HCT116 (cell line): ENCODE data around the gene SLC6A12. TPM values are rescaled to one million over a fixed set of nuclear protein-coding genes. Genes with fewer than 3 reads are reported as not detected.
A peak's percentile ranks its signal among the peaks of the same experiment; 100 is the strongest.

Experiments
- ATAC-seq: fragments of 200-7000 bp; cut with Tn5 transposase; 2 replicates; pipeline ENCODE4 v1.9.1; 2020; ENCODE audit warnings: mild to moderate bottlenecking, moderate library complexity
- BruUV-seq: library from RNA; stranded (reverse); fragments of 400-500 nt; replicated peaks from 2 replicates; lab custom pipeline; 2021; lab: Mats Ljungman, UMichigan
- CTCF ChIA-PET: fragments of 300-600 bp; sonication (Branson Sonifier 250); formaldehyde crosslinking; loops from one replicate; lab custom pipeline; 2021; ENCODE audit warnings: antibody characterized with exemption; lab: Charles Lee
- POLR2A ChIA-PET: fragments of 300-600, 350-600 bp; sonication (Branson Sonifier 250); formaldehyde crosslinking; loops from one replicate; lab custom pipeline; 2021; ENCODE audit warnings: antibody characterized with exemption; lab: Charles Lee
- RAD21 ChIA-PET, 2 experiments: fragments of 300-600 bp; sonication (Branson Sonifier 250); formaldehyde crosslinking; loops; one replicate each; lab custom pipeline; 2023; ENCODE audit warnings: low total read pairs in 2 of 2; ENCODE audit not compliant: uncharacterized antibody in 2 of 2, unreplicated experiment in 2 of 2, low non-redundant PET in 1 of 2; lab: Charles Lee
- DNase-seq: peaks from one replicate; pipeline ENCODE4 v3.0.0-alpha.2; 2010; ENCODE audit warnings: low read depth, low spot score
- H2AFZ ChIP-seq: fragments of 200-600 bp; shearing (Covaris generic), sonication (generic); 2 replicates; pipeline ENCODE4 v1.6.1; 2017; ENCODE audit warnings: low read depth, mixed run types, mixed read lengths, antibody characterized with exemption, low read length; ENCODE audit not compliant: poor library complexity, severe bottlenecking
- H3K27ac ChIP-seq: 2 replicates; pipeline ENCODE4 v1.5.1; 2012; ENCODE audit warnings: low read depth, low read length
- H3K27me3 ChIP-seq: fragments of 200-600 bp; sonication (generic); 2 replicates; pipeline ENCODE4 v1.6.1; 2016; ENCODE audit warnings: mixed run types, low read length, mixed read lengths; ENCODE audit not compliant: insufficient read depth
- H3K36me3 ChIP-seq, 2 experiments: fragments of 200-500 bp in 1 of 2; fragments of 200-600 bp in 1 of 2; sonication (Bioruptor generic) in 1 of 2; sonication (generic) in 1 of 2; 2 replicates each; pipeline versions ENCODE4 v1.5.1 to v1.6.1; 2014 to 2016; ENCODE audit warnings: low read length in 2 of 2, inconsistent platforms in 1 of 2, mixed read lengths in 1 of 2, mixed run types in 1 of 2; ENCODE audit not compliant: insufficient read depth in 2 of 2, control insufficient read depth in 1 of 2
- H3K4me1 ChIP-seq, 2 experiments: fragments of 200-600 bp in 1 of 2; sonication (generic) in 1 of 2; 2 replicates each; pipeline versions ENCODE4 v1.5.1 to v1.6.1; 2012 to 2017; ENCODE audit warnings: low read length in 2 of 2, inconsistent platforms in 1 of 2, mild to moderate bottlenecking in 1 of 2, mixed read lengths in 1 of 2, mixed run types in 1 of 2, moderate library complexity in 1 of 2; ENCODE audit not compliant: insufficient read depth in 2 of 2, control insufficient read depth in 1 of 2
- H3K4me2 ChIP-seq: fragments of 200-600 bp; sonication (generic); 2 replicates; pipeline ENCODE4 v1.6.1; 2017; ENCODE audit warnings: mixed run types, low read length, mixed read lengths
- H3K4me3 ChIP-seq, 2 experiments: fragments of 200-600 bp in 1 of 2; sonication (generic) in 1 of 2; replicated peaks in 1 of 2; 2 replicates each; pipeline ENCODE4 v1.5.1; 2011 to 2016; ENCODE audit warnings: low read length in 2 of 2, control low read depth in 1 of 2, low read depth in 1 of 2, mild to moderate bottlenecking in 1 of 2, mixed read lengths in 1 of 2, mixed run types in 1 of 2
- H3K79me2 ChIP-seq: fragments of 200-600 bp; sonication (generic); 2 replicates; pipeline ENCODE4 v1.6.1; 2017; ENCODE audit warnings: mild to moderate bottlenecking, mixed run types, low read length, moderate library complexity, mixed read lengths; ENCODE audit not compliant: insufficient read depth
- H3K9ac ChIP-seq: fragments of 200-600 bp; sonication (generic); 2 replicates; pipeline ENCODE4 v1.6.1; 2016; ENCODE audit warnings: low read length, mixed read lengths
- H3K9me2 ChIP-seq: fragments of 200-600 bp; sonication (generic), shearing (Covaris generic); 2 replicates; pipeline ENCODE4 v1.6.1; 2017; ENCODE audit warnings: mixed run types, mild to moderate bottlenecking, moderate library complexity; ENCODE audit not compliant: insufficient read depth
- H3K9me3 ChIP-seq, 2 experiments: fragments of 200-500 bp in 1 of 2; fragments of 200-600 bp in 1 of 2; sonication (Bioruptor generic) in 1 of 2; sonication (generic) in 1 of 2; 2 replicates each; pipeline ENCODE4 v1.6.1; 2014 to 2017; ENCODE audit warnings: low read length in 2 of 2, mixed read lengths in 2 of 2, inconsistent platforms in 1 of 2, low read depth in 1 of 2, mild to moderate bottlenecking in 1 of 2, mixed run types in 1 of 2, moderate library complexity in 1 of 2; ENCODE audit not compliant: control insufficient read depth in 1 of 2, insufficient read depth in 1 of 2
- H4K20me1 ChIP-seq: fragments of 200-600 bp; sonication (generic), shearing (Covaris generic); 2 replicates; pipeline ENCODE4 v1.6.1; 2017; ENCODE audit warnings: mixed run types, mild to moderate bottlenecking, moderate library complexity; ENCODE audit not compliant: insufficient read depth
- CTCF ChIP-seq, 3 experiments: fragments of 200-600 bp in 1 of 3; sonication (generic) in 1 of 3; IDR thresholded peaks in 2 of 3; conservative IDR thresholded peaks in 1 of 3; 2 replicates each; pipeline ENCODE4 v1.5.1; 2012 to 2017; ENCODE audit warnings: low read depth in 2 of 3, low read length in 2 of 3, antibody characterized with exemption in 1 of 3, borderline replicate concordance in 1 of 3, control low read depth in 1 of 3, mild to moderate bottlenecking in 1 of 3, mixed read lengths in 1 of 3, mixed run types in 1 of 3, moderate library complexity in 1 of 3; ENCODE audit not compliant: insufficient read depth in 1 of 3
- JUND ChIP-seq: IDR thresholded peaks from 2 replicates; pipeline ENCODE4 v1.6.1; 2012
- POLR2AphosphoS5 ChIP-seq: IDR thresholded peaks from 2 replicates; pipeline ENCODE4 v1.6.1; 2011; ENCODE audit warnings: mild to moderate bottlenecking, low read depth, low read length, moderate library complexity
- RAD21 ChIP-seq: IDR thresholded peaks from 2 replicates; pipeline ENCODE4 v1.6.1; 2012; ENCODE audit warnings: low read depth, mild to moderate bottlenecking
- REST ChIP-seq: IDR thresholded peaks from 2 replicates; pipeline ENCODE4 v1.6.1; 2012; ENCODE audit warnings: low read depth
- SP1 ChIP-seq: IDR thresholded peaks from 2 replicates; pipeline ENCODE4 v1.6.1; 2012; ENCODE audit warnings: low read depth
- intact Hi-C: fragments of 100-400 bp; cut with micrococcal nuclease; formaldehyde crosslinking; loops from 2 replicates; pipeline ENCODE4 v1.10.0; 2022
- total RNA-seq: library from RNA; stranded (reverse); gene quantifications from one replicate; pipeline ENCODE4 v1.2.1, GENCODE V29; 2021; ENCODE audit not compliant: unreplicated experiment
- TF ChIP-seq, protein P1 (sequence below): IDR thresholded peaks from 2 replicates; pipeline ENCODE4 v1.6.1; 2012

SLC6A12 gene
- total RNA-seq, 1 experiment from 2014 or later, result 0.64 TPM

DNA sequence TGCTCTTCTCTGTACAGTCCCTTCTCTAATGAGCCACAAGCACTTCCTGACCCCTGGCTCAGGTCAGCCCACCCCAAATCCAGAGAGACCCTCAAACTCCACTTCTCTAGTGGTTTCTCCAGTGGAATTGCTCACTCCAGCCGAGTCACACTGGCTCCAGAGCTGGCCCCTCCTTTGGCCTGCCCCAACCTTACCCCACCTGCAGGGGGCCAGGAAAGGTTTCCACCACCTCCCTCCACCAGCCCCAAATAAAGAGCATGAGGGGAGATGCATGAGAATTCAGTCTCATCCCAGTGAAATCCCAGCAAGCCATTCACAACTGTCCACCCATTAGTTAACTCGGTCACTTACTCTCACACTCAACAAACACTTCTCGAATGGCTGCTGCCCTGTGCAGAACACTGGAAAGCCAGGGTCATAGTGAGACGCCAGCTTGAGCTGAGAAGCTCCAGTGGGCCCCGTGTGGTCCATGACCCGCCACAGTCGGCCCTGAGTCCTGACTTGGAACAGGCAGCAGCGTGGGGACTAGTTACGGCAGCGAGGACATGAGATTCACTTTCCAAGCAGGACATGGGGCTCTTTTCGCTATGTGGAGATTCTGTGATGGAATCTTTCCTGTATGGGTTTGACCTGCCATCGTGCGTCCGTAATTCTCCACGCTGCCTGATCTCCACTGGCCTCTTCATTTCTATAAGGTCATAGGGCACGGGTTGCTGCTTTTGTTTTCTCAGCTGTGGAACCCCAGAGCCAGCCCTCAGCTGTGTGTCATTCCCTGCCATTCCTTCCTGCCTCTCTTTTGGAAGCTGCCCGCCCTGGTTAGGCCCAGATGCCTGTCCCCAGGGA lies 44.2 kb downstream of the SLC6A12 start:
- Histone ChIP-seq H3K9ac (no peak overlapping the region), H3K4me1 (0 out of 4 replicates have a peak, but pooled peaks cover 0 to 4% of the 10 kb centered on the region in 2 experiments), H3K36me3 (no peaks in the 10 kb centered on the region), H3K27ac (no peak overlapping the region), H3K9me3 (no peaks in the 10 kb centered on the region), H2AFZ (no peak overlapping the region), H3K79me2 (no peaks in the 10 kb centered on the region), H3K4me3 (no peak overlapping the region), H4K20me1 (no peaks in the 10 kb centered on the region), H3K4me2 (no peak overlapping the region), H3K27me3 (no peaks in the 10 kb centered on the region), H3K9me2 (no peaks in the 10 kb centered on the region)
- POLR2A ChIA-PET, result no interaction called here
- ATAC-seq, result peak; percentile 81
- BruUV-seq, result no TSS peak
- TF ChIP-seq CTCF (IDR thresholded peaks at IDR 0.05 in 2 of 3, conservative IDR thresholded peaks at IDR 0.05 in 1 of 3; ENCODE audit: borderline replicate concordance in 1 of 3, insufficient read depth in 1 of 3, low read depth in 2 of 3, low read length in 2 of 3), result peak in 2 of 3 experiments; percentile 45 to 52; a peak in 3 of 6 replicates
- TF ChIP-seq, protein P1, sequence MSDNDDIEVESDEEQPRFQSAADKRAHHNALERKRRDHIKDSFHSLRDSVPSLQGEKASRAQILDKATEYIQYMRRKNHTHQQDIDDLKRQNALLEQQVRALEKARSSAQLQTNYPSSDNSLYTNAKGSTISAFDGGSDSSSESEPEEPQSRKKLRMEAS, result no peak
- RAD21 ChIA-PET, result no interaction called here
- intact Hi-C loops, result no loop called here
- no peak for DNase-seq
- CTCF ChIA-PET, result no interaction called here

DNA sequence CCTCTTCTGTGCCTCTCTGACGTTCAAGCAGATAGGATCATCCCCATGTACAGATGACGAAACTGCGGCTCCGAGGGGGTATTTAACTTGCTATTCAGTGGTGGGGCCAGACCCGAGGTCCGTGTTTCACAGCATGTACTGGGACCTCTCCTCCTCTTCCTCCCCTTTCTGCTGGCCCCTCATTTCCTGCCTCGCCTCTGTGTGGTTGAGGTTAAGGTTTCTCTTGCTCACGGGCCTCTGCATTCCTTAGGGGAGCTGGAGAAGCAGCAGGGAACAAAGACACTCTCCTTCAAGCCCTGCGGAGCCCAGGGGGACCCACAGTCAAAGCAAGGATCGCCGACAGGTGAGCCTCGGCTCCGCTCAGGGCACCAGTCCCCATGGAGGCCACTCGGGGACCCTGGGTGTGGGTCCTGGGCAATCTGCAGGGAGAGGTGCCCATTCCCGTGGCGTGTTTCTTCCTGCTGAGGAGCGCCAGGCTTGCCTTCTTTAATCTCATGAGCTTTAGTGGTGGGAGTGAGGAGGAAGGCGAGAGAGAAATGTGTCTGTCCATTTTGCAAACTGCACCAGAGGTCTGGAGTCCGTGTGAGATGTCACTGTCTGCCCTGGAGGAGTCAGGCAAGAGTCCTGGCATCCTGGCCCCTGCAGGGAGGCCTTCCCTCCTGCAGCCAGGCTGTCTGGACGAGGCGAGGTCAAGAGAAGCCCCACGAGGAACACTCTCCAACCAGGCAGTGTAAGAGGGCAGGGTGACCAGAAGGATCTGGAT lies 45.0 kb downstream of the SLC6A12 start:
- Histone ChIP-seq H3K9me2 (no peaks in the 10 kb centered on the region), H3K79me2 (no peaks in the 10 kb centered on the region), H3K4me1 (0 out of 4 replicates have a peak, but pooled peaks cover 0 to 4% of the 10 kb centered on the region in 2 experiments), H4K20me1 (no peaks in the 10 kb centered on the region), H3K9me3 (no peaks in the 10 kb centered on the region), H2AFZ (no peak overlapping the region), H3K4me3 (no peak overlapping the region), H3K27ac (no peak overlapping the region), H3K4me2 (no peak overlapping the region), H3K36me3 (no peaks in the 10 kb centered on the region), H3K9ac (no peak overlapping the region), H3K27me3 (no peaks in the 10 kb centered on the region)
- intact Hi-C loops, result no loop called here
- DNase-seq, result no peak
- ChIA-PET POLR2A (no interaction called here), CTCF (no interaction called here), RAD21 (no interaction called here)
- TF ChIP-seq JUND (no peak), SP1 (no peak), REST (no peak), POLR2AphosphoS5 (no peak), RAD21 (no peak)
- BruUV-seq, result no TSS peak
- ATAC-seq, result peak; percentile 33
